GM19468 (cell line): ENCODE results near the gene PATZ1.

Source experiments
- ATAC-seq: cut with Tn5 transposase; IDR thresholded peaks from one replicate; pipeline ENCODE4 v1.9.1; 2021; ENCODE audit warnings: mild to moderate bottlenecking, moderate library complexity, moderate number of reproducible peaks; ENCODE audit not compliant: unreplicated experiment; ENCODE audit errors: extremely low read depth

PATZ1 gene

DNA sequence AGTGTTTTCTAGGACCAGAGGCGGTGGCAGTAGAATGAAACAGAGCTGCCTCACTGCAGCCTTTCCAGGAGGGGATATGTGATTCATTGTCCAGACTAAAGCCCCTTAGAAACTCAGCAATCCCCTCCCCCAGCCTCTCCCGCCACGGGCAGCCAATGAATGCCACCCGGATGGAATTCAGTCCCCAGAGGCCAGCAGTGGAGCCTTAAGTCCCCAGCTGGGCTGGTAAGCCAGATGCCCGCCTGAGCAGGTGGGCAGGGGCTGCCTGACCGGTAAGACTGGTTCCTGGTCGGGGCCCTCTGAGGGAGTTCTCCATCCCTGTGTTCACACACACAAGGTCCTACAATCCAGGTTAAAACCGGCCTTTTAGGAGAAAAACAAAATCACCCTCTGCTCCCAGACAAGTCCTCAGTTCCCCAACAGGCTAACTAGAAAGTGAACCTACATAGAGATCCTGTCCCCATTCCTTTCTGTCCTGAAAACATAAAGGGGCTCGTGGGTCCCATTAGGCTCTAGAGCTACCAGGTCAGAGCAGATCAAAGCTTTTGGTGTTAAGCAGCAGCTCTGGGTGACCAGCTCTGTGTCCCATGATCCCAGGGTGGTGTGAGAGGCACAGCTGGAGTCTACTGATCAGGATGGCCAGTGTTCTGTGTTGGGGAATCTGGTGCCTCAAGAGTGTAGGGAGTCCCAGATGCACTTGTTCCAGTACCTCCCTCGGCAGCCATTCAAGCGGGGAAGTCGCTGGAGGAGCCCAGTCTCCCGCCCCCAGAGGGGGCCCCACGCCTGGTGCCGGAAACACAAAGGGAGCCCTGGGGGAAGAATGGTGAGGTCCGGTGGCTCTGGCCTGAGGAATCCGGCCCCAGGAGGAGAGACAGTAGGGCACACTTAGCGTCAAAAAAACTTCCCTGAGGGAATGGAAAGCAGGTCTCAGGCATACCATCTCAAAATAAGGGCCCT lies 2.6 kb downstream of the PATZ1 start:
- no peak for ATAC-seq

DNA sequence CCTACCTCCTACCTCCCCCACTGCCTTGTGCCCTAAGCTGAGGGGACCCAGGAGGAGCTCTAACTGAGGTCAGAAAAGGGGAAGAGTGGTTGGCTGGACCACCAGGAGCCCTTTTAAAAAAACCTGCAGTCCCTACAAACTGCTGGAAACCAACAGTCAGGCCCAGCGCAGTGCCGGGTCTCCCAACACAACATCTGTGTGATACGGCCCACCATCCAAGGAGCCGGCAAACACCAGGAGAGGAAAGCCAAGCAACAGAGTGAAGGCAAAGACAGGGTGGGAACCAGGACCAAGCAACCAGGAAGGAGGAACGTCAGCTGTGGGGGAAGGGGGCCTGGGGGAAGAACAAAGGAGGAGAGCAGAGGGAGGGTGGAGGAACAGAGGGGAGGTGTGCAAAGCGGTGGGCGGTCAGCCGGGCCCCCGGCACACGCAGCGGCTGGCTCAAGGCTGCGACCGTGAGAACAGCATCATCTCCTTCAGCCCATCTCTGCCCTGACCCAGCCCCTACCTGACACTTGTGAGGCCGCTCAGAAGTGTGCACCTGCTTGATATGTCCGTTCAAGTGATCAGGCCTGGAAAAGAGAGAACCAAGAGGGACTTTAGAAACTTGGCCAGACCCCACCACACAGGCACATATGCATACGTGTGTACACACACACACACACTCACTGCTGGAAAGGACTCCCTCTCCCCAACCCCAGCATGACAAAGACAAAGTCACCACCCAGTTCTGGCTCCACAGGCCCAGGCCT lies 3.6 kb downstream of the PATZ1 start:
- ATAC-seq, result no peak

DNA sequence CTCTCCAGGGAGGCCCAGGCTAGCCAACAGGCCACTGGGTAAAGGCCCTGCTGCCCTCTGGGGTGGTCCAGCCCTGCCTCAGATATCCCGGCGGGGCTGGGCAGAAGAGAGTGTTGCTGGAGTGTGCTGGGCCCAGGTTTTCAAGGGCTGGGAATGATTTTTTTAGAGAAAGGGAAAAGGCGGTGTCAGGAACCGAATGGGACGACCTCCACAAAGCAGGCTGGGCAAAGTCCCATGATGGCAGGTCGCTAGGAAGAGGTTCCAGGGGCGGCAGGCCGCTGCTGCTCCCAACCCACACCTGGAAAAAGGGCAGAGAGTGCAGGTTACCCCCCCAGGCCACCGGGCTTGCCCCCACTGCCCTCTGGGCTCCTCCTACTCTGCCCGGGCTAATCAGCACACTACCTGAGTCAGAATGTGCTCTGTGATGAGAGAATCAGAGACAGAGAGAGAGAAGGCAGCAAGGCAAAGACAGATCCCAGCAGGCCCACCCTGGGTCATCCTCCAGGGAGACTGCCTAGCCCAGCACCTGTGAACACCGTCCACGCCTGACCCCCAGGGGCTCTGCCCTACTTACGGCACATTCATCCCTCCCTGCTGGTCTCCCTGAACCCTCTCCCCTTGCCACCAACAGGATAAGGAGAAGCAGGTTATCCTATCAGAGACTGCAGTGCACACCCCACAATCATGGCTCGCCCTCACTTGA lies 4.6 kb downstream of the PATZ1 start:
- ATAC-seq, result no peak

DNA sequence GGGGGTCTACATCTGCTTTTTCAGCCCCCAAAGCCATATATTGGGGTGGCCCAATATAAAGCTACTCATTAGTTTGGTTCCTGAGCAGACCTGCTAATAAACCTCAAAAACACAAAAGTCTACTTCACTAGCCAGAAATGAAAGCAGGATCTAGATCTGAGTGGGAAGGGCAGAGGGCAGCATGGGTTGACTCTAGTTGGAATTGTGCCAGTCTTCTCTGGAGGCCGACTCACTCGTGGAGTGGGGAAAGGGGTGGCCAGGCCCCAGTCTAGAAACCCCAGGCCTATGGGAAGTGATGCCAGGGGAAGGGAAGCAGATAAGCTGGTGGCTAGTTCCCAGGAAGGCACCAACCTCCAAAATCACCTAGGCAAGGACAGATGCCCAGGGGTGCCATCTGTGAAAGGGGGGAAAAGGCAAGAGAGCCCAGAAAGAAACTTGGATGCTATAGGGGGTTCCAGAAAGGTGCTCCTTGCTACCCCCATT lies 5.3 kb downstream of the PATZ1 start:
- ATAC-seq, result no peak

DNA sequence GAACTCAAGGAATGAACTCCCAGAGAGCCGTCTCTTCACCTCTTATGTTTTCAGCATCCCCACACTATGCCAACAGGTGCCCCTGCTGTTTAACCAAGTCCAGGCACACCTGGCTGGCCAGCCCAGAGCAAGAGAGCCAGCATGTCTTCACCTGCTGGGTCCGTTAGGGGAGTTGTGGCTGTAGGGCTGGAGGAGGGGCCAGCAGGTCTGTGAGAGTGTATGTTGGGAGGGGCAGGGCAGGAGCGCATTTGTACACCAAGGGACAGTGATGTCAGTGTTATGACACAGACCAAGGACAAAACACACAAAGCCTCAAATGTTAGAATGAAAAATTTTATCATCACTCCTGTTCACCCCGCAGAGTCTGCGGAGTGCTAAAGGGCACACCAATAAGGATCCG lies 5.8 kb downstream of the PATZ1 start:
- no peak for ATAC-seq

DNA sequence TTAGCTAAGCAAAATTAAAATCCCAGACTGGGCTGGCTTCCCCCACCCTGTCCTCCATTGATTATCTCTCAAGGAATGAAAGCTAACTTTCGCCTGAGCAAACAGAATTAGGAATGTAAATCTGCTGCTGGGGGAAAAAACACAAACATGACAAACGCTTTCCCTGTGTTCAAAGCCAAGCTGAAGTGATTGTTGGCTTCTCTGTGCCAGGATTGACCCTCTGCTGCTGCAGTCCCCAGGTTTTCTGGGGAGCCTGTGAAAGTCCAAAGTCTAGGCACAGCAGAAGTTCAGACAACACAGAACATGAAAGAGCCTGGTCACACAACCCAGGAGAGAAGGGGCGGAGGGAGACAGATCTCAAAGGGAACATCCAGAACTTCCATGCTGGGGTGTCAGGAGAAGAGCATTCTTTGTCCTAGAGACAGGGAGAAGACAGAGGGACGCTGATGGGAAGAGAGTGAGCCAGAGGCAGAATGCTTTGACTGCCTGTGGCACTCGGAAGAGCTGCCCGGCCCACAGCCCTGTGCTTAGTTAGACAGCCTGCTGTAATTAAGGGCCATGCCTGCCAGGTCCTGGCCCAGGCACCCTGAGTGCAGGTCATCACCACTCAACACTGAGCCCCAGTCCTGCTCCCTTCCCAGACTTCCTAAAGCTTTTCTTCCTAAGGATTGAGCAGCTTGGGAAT lies 6.9 kb downstream of the PATZ1 start:
- no peak for ATAC-seq

DNA sequence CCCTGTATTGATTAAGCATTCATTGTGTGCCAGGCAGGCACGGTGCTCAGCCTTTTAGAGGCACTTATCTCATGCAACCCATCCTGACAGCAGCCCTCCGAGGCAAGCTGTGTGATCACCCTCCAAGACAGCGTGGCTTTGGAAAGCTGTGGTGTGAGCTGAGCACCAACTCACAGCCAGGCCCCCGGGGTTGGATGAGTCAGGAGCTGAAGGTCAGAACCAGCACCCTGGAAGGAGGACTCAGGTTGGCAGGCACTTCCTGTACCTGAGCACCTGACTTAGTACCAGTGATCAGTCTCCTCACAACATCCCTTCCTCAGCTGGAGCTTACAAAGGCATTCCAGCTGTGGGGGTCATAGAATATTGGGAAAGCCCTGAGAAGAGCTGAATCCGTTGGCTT lies 9.0 kb downstream of the PATZ1 start:
- ATAC-seq, result no peak

DNA sequence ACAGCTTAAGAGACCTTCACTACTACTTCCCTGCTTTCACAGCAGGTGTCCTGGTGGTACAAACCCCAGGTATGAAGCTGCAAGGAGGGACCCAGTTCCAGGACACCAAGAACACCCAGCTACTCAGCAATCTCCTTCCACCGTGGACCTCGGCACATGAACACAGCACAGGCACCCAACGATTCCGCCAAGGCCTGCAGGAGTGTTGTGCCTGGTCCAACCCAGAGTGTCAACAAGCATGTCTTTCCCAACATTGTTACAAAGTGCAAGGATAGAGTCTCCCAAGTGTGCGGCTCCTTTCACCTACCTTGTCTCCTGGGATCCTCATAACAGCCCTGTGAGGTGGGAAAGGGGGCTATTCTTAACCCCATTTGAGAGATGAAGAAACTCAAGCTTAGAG lies 11.8 kb downstream of the PATZ1 start:
- no peak for ATAC-seq

DNA sequence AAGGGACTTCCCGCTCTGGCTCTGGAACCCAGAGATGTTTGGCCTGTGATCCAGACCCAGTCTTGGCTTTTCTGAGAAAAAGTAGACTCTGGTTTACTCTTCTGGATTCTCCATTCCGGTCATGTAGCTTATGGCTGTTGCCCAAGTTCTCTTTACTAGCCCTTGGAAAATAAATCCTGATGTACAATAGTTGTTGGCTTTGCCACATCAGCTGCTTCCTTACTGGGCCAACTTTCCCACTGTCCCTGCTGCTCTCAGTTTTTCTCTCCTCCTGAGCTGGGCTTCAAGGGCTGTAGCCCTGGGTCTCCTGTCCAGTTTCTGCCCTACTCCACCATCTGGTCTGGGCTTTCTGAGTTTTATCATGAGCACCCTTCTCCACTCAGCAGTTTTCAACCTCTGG lies 12.5 kb downstream of the PATZ1 start:
- ATAC-seq, result no peak

DNA sequence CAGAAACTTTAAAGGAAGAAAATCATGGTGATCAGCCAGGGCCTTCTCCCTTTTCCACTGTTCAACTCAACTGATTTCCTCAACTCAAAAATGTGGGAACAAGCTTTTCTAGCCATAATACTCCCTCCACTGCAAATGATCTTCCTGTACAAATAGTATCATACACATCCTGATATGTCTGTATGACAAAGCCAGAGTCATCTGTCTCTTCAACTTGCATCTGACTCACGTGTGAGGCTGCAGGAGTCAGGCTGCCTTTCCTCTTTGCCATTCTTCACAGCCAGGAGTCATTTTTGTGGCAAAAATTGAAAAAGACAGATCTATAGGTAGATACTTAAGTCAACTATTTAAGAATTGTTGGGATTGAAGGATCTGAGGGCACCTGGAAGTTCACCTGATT lies 13.3 kb downstream of the PATZ1 start:
- no peak for ATAC-seq

DNA sequence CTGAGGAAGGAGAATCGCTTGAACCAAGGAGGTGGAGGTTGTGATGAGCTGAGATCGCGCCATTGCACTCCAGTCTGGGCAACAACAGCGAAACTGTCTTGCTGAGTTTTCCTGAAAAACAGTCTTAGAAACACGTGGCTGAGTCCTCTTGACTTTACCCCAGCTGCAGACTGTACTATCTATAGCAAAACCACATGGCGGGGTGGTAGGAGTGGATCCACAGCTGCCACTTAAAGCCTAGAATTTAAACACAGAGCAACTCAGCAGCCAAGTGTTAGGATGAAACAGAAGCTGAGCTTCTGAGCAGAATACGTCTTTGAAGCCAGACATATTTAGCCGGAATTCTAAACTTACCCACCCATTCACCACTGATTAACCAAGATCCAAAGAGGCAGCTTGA lies 14.1 kb downstream of the PATZ1 start:
- ATAC-seq, result no peak

DNA sequence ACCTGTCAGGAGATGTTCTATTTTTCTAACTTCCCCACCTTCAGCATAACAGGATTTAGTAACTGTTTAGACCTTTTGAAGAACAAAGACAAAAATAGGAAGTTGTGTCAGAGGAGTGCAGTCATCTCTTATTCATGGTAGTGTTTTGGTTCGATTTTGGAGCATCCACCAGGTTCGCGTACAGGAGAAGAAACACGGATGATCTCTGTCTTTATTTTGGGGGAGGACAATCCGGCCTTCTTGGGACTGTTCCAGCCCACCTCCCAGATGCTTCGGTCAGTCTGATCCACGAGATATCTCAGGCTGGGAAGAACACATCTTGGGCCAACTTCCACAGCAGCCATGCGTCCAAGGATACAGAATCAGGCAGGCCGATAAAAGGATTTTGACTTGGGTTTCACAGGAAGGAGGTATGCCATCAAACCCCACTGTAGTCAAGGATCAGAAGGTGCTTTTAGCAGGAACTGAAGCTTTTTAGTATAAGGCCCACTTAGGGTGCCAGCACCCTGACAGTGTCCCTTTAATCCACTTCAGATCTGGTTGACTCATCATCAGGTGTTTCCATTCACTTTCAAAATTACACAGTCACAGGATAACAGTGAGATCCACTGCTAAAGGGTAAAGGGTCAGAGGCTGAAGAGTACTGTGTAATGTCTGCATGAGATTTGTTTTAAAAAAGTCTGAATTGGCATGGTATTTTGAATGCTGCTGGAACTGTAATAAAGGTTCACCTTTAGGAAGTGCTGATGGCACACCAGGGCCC lies 16.5 kb downstream of the PATZ1 start:
- ATAC-seq, result no peak

DNA sequence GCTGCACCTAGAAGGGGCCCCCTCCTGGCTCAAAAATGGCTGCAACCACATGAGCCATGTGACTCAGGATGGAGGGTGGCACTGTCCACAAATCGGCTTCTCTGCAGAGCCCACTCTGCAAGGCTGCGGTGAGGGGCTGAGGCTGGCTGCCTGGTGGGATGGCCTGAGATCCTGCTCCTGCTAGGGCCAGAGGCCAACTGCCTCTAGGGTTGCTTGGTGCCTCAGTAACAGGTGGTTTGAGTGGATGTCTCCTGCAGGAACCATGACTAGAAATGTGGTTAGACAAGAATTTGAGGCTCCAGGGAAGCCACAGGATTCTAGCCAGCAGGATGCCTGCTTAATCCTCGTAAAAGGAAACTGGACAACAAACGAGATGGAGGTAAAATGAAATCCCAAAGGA lies 17.1 kb downstream of the PATZ1 start:
- no peak for ATAC-seq

DNA sequence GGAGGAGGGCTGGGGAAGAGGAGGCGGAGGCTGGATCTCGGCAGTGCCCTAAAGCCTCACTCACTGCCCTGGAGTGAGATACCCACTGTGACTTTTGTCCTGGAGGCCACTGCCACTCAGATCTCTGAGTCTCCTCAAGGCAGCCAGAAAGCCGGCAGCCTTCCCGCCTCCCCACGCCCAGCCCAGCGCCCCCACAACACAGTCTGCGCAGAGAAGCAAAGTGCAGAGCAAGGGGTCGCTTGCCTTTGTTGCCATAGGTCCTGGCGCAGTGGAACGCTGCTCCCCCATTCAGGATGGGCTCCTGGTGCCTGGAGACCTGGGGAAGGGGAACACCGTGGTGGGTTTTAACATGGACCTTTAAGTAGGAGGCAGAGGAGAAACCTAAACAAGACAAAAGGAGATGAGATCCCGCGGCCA lies 17.6 kb downstream of the PATZ1 start:
- no peak for ATAC-seq

DNA sequence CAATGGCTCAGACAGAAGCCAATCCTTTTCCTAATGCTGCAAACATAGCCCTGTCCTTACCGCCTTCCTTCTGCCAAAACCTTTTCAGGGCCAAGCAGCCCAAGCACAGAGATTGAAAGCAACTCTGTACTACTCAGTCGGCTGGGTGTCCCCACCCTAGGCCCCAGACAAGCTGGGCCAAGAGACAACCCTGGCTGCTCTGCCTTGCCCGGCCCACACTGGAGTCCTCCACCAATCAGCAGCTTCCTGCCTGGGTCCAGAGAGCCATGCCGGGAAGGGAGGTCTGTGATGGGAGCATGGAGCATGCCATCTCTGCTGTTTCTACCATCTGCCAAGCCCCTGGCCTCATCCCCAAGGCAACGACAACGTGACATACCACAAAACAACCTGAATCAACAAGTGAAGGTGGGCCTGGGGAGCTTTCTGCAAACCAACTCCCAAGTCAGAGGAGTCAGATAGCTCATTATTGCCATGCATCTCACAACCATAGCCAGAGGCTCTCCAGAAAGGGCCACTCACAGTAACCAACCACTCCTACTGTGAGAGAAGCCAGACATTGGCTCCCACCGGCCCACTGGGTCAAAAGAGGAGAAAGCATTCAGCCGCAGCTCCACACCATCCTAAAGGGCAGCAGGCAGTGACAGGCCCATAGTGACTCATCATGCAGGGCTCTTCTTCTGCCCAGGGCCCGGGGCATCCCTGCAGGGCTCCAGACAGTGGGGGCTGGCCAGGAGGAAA lies 18.2 kb downstream of the PATZ1 start:
- no peak for ATAC-seq

DNA sequence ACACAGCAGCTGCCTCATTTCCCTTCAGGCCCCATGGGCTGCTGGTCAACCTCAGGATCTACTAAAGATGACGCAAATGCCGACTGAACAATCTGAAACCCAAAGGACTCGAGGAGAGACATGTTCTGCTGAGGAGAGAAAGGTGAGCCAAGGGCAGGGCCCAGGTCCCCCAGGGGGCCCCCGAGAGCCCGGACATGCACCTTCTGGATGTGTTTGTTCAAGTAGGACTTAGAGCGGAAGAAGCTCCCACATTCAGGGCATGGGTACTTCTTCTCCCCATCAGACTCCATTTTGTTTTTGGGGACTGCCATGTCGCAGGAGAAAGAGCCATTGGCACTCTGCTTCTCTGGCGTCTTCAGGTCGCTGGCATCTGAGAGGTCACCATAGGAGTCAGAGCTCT lies 19.3 kb downstream of the PATZ1 start:
- ATAC-seq, result no peak

DNA sequence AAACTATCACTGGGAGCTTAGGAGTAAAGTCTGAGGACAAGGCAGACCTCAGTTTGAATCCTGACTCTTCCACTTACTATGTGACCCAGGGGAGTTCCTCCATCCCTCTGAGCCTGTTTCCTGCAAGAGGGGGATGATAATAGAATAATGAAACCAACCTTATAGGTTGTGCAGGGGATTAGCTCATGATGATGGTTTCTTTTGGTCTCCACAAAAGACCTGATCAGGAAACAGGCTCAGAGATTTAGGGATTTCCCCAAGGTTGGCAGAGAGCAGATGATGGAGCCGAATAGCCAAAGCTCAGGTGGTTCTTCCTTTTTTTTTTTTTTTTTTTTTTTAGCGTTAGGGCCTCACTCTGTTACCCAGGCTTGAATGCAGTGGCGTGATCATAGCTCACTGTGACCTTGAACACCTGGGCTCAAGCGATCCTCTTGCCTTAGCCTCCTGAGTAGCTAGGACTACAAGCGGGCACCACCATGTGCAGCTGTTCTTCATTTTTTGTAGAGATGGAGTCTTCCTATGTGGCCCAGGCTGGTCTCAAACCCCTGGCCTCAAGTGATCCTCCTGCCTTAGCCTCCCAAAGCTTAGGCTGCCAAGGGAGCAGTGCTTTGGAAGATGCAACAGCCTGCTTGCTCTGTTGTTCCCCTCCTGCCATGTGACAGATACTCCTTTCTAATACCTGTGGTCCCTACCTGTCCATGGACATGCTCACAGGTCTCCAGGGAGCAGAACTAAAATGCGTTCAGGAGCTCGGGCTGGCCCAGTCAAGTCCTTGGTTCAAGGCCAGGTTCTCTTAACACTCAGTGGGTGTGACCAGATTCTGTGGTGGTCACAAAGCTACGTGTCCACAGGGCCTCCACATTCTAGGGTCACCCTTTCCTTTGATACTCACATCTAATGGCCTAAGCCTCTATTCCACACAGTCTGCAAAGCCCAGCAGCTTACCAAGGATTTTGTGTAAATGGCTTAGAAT lies 22.3 kb downstream of the PATZ1 start:
- ATAC-seq, result no peak

DNA sequence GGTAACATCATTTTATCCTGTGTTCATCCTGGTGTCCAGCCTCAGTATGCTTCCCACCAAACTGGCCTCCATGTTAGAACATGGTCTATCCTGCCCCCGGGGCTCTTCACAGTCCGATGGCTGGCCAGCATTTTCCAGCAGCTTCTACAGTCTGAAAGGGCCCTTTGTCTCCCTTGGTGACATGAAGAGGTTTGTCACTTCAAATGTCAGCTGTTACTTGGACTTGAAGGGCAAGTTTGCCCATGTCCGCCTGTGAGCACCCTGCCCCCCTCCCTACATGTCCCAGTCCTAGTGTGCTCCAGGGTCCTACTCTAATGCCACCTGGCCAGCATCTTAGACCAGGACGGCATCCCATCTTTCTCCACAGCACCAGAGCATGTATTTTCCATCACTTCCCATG lies 24.7 kb downstream of the PATZ1 start:
- ATAC-seq, result no peak
